HG03039 (cell line): ENCODE measurements around the gene CHRNB4.
"Not testable (repeated sequence)": the region's sequence is repeated elsewhere in the genome, so short reads cannot be mapped to it uniquely, and the experiment has no call there.

Experiments
- ATAC-seq: cut with Tn5 transposase; IDR thresholded peaks from one replicate; pipeline ENCODE4 v1.9.1; 2021; ENCODE audit warnings: mild to moderate bottlenecking, moderate library complexity; ENCODE audit not compliant: unreplicated experiment

CHRNB4 gene

GRCh38 chr15:78641102-78641748 is at the start of gene CHRNB4:
Gene CHRNB4 (minus strand): TSS chr15:78641210. CDS start chr15:78641133, 77 bp downstream.
- no peak for ATAC-seq

DNA sequence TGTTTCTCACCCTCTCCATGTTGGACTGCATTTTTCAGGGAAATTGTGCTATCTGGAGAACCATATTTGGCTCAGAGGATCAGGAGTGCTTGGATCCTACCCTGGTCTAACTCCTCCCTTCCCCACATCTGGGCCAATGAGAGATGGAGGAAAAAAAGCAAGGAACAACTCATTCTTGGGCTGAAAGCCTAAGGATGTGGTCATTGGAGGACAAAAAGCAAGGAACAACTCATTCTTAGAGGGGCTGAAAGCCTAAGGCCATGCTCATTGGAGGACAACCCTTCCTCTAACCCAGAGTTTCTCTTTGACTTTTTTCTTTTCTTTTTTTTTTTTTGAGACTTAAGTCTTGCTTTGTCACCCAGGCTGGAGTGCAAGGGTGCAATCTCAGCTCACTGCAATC is 48.6 kb upstream of the CHRNB4 start:
- ATAC-seq: no peak

- ATAC-seq: no peak
Measured at GRCh38 chr15:78685925-78686324, 44.9 kb upstream of the CHRNB4 start.

GRCh38 chr15:78685159-78685921 is 44.3 kb upstream of the CHRNB4 start:
- ATAC-seq: no peak

GRCh38 chr15:78684657-78685056 is 43.6 kb upstream of the CHRNB4 start:
- ATAC-seq: no peak

DNA sequence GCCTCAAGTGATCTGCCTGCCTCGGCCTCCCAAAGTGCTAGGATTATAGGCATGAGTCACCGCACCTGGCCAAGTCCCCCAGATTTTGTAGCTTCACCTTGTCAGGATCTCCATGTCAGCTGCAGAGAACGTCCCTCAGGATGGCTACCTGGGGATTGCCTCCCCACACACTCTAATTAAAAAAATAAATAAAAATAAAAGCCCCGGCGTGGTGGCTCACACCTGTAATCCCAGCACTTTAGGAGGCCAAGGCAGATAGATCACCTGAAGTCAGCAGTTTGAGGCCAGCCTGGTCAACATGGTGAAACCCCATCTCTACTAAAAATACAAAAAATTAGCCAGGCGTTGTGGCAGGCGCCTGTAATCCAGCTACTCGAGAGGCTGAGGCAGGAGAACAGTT is 42.6 kb upstream of the CHRNB4 start:
- ATAC-seq: not testable (repeated sequence)

- ATAC-seq: no peak
Measured at GRCh38 chr15:78682693-78683410, 41.8 kb upstream of the CHRNB4 start.

DNA sequence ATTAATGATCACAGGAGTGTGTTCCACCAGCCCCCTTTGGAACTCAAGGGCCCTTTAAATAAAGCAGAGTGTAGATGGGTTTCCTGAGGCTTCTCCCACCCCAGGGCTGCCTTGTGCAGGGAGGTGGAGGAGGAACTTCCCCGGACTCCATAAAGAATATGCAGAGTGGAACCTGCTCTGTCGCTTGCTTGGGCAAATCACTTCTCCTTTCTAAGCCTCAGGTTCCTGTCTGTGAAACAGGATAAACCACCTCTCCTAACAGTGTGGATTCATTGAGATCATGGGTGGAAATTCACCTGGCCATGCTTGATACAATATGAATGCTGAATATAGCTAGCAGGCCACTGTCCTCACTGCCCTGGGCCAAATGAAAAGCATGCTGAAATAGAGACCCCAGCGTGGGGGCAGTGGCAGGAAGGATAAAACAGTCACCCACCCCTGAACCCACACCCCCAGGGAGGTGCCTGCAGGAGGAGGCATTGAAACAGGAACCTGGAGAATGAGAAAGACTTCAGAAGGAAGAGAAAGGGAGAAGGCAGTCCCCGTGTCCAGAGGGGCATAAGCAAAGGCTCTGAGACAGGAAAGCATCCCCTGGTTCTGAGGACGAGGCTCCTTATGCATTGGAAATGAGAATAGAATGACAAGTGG is 41.1 kb upstream of the CHRNB4 start:
- no peak for ATAC-seq

DNA sequence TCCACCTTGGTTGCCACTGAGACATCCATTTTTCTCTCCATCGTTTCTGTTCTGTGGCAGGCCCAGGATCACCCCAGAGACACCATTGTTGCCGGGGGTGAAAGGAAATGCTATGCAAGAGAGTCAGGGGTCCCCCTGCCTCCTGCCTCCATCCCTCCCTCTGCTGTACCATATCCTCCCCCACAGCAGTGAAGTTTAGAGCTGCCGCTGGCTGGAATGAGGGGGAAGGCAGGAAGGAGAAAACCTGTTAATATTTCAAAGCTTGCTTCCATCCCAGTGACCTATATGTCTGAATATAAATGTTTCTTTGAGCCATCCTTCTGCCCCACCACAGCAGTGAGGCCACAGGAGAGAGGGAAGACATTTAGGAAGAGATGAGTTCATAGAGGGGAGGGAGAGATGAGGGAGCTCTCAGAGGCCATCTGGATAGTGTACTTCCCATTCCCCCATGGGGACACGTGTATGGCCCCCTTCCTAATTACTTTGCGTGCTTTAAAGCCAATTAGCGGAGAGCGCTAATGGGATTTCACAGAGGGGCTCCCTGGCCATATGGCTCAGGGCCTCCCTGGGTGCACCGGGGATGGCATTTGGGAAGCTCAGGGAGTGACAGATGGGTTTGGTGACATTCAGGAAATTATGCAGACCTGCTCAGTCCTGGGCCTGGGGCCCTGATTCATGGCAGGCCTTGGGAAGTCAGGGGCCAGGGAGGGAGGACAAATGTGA is 40.4 kb upstream of the CHRNB4 start:
- no peak for ATAC-seq

- ATAC-seq: no peak
Measured at GRCh38 chr15:78680431-78681075, 39.5 kb upstream of the CHRNB4 start.

- ATAC-seq: no peak
Measured at GRCh38 chr15:78679089-78679511, 38.1 kb upstream of the CHRNB4 start.

DNA sequence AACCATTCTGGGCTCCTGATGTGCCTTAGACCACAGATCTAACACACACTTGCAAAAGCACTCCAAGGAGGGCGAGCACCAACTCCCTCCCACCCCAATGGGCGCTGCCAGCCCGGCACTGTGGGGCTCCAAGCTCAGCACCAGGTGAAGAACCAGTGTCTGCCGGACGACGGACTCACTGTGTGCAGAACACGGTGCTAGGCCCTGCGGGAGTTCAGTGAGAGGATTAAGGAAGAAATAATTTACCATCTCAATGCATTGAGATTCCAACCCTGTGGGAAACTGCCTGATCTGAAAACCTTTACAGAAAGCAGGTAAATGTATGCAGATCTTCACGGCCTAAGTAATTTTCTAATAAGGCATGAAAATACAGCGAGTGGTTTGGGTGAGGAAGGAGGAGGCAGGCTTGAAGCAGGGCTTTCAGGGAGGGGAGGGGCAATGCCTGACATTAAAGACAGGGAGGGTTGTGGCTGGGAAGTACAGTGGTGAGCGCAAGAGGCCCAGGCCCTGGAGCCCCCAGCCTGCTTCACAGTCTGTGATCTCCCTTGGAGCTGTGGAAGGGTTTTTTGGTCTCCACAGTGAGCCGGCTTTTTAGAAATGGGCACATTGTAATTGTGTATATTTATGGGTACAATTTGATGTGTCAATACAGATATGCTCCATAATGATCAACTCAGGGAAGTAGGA is 35.6 kb upstream of the CHRNB4 start:
- ATAC-seq: no peak

DNA sequence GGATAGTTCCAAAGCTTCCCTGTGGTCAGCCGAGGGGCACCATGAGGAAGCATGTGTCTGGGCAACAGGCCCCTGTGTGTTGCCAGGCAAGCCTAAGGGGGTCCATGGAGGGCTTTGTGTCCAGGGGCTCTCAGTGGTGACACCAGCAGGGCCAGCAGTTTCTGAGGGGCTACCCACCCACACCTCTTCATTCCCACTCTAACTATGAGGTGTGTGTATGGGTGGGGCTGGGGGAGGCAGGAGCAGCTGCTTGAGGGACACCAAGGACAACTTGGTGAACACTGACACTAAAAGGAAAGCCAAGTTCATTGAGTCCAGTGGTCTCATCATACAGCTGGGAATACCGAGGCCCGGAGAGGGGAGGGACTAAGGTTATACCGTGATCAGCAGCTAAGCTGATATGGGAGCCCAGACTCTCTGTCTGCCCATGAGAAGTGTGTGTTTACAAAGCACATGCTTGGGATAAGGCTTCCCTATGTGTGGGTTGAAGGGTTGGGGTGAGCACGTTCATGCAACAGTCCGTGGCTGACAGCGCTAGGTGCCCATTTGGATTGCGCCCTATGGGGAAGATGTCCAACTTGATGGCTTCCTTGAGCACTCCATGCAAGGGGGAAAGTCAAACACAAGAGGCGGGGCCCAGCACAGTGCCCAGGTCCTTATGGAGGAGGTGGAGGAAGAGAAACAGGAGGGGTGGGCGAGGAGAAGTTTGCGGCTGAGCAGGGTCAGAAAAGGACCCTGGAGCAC is 34.8 kb upstream of the CHRNB4 start:
- no peak for ATAC-seq

DNA sequence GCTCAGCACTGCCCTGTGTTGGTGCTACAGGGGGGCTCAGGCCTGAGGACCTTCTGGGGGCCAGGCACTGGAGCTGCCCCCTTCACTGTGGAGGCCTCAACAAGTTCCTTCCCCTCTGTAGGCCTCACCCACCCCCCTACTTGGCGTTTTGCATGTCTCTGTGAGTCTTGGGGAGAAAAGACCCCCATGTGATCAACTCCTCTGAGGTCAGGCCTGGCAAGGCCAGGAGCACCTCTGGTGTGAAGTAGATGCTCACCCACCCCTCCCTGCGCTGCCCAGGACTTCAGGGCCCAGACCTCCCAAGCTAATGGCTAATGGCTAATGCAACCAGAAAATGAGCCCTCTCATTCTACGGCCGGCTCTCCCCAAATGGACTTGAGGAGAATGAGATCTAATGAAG is 34.2 kb upstream of the CHRNB4 start:
- no peak for ATAC-seq

- ATAC-seq: no peak
Measured at GRCh38 chr15:78673917-78674444, 33.0 kb upstream of the CHRNB4 start.

GRCh38 chr15:78673476-78673875 is 32.5 kb upstream of the CHRNB4 start:
- no peak for ATAC-seq

GRCh38 chr15:78672285-78673014 is 31.4 kb upstream of the CHRNB4 start:
- ATAC-seq: no peak

- no peak for ATAC-seq
Measured at GRCh38 chr15:78671626-78672211, 30.7 kb upstream of the CHRNB4 start.
